Heart right ventricle (tissue), 16 donors: Measurements from ENCODE around the gene NUB1. TPM values are rescaled to one million over a fixed set of nuclear protein-coding genes. Genes with fewer than 3 reads are reported as not detected.

Experiments used
- ATAC-seq, 8 donors: fragments of 200-7000 bp; cut with Tn5 transposase; one replicate each; pipeline ENCODE4 v1.9.1; 2020; ENCODE audit warnings: mild to moderate bottlenecking in 8 of 8, moderate library complexity in 8 of 8, moderate number of reproducible peaks in 1 of 8
- DNase-seq, 2 donors: peaks; one replicate each; pipeline ENCODE4 v3.0.0-alpha.2; 2020
- H3K27ac ChIP-seq, 10 donors: fragments of 200-600 bp; sonication (generic) in 2 of 10; one replicate each; pipeline versions ENCODE4 v1.5.0 to v1.8.0; 2020 to 2022; ENCODE audit warnings: mild to moderate bottlenecking in 3 of 10
- H3K27me3 ChIP-seq, 7 donors: fragments of 200-600 bp; one replicate each; pipeline ENCODE4 v1.8.0; 2021 to 2022; ENCODE audit warnings: mild to moderate bottlenecking in 2 of 7
- H3K36me3 ChIP-seq, 9 donors: fragments of 200-600 bp; sonication (generic) in 1 of 9; one replicate each; pipeline versions ENCODE4 v1.5.0 to v1.8.0; 2020 to 2022; ENCODE audit warnings: mild to moderate bottlenecking in 2 of 9
- H3K4me1 ChIP-seq, 9 donors: fragments of 200-600 bp; sonication (generic) in 1 of 9; one replicate each; pipeline versions ENCODE4 v1.5.0 to v1.8.0; 2020 to 2022; ENCODE audit warnings: mild to moderate bottlenecking in 4 of 9
- H3K4me3 ChIP-seq, 10 donors: fragments of 200-600 bp; sonication (generic) in 2 of 10; one replicate each; pipeline versions ENCODE4 v1.5.0 to v1.8.0; 2020 to 2022; ENCODE audit warnings: mild to moderate bottlenecking in 7 of 10, moderate library complexity in 2 of 10
- H3K9me3 ChIP-seq, 11 donors: fragments of 200-600 bp in 10 of 11; sonication (generic) in 2 of 11; one replicate each; pipeline versions ENCODE4 v1.5.0 to v1.8.0; 2013 to 2022; ENCODE audit warnings: mild to moderate bottlenecking in 2 of 11, control low read depth in 1 of 11, moderate library complexity in 1 of 11
- CTCF ChIP-seq, 9 donors: fragments of 200-600 bp; sonication (generic) in 2 of 9; IDR thresholded peaks; one replicate each; pipeline versions ENCODE4 v1.5.0 to v1.8.0; 2021 to 2022; ENCODE audit warnings: antibody characterized with exemption in 9 of 9, mild to moderate bottlenecking in 5 of 9, moderate library complexity in 1 of 9
- WGBS, 2 donors: extraction: QIAGEN DNeasy Blood & Tissue Kit; methylation state at CpG; one replicate each; pipeline ENCODE4 v1.1.7; 2013; ENCODE audit warnings: inconsistent platforms in 1 of 2; 5-methylcytosine and 5-hydroxymethylcytosine counted together
- intact Hi-C, 10 donors: fragments of 100-400 bp; cut with DNase I; formaldehyde crosslinking; loops; one replicate each; pipeline versions ENCODE4 v1.11.1 to v1.14.2; 2022
- polyA plus RNA-seq, 2 donors: library from polyadenylated mRNA; stranded (reverse); fragments of 200-250 nt; gene quantifications; one replicate each; pipeline ENCODE4 v1.2.3, GENCODE V29; 2013
- total RNA-seq, 10 donors: library from RNA; stranded (reverse); fragmentation: NEBNext Ultra II Directional in 3 of 10; extraction: Animal tissue kit (Norgen Biotek cat#: 25700) in 3 of 10; gene quantifications; one replicate each; pipeline versions ENCODE4 v1.2.1 to v1.2.4, GENCODE V29; 2021 to 2023
- donor health status: Arrhythmogenic right ventricular cardiomyopathy.
- donor health status: ischemic (EF 13 %, LVEDD 7.1; RV severe dilation, severe dysfunction).
- donor health status: healthy with polysubstance abuse.
- donor health status: DM: no; HTN: yes; CAD: no.
- donor health status: DM: no; HTN: no; CAD: no.
- donor health status: ischemic (EF 25% LVEDD 6.9; RV normal size, moderate dysfunction).
- donor health status: ischemic (EF 25% LVEDD 5.7; RV mildly dilated, moderate dysfunction).
- donor health status: healthy.
- donor health status: DM: yes; HTN: yes; CAD: no.
- donor health status: Ischemic cardiomyopathy.
- donor health status: ischemic (EF 35%, LVEDD 5.7; RV mildly dilated, moderate dysfunction).
- donor health status: nonischemic (EF 11% LVEDD 7.7; RV severe dilation, severe dysfunction).
- donor health status: DM: yes; HTN: yes; CAD: no.
- donor health status: PGD.
- donor health status: ischemic (EF 29% LVEDD 5.4; RV normal size, mild dysfunction).
- donor health status: nonischemic (EF 23%, LVEDD 6.1; RV moderate dilation, normal function).

The NUB1 gene
- total and polyA plus RNA-seq, 12 donors: 22.6 to 53.0 (median 41.6) TPM

GRCh38 chr7:151406886-151407583 is 65.4 kb downstream of the NUB1 start:
- H3K4me3 ChIP-seq: no peak overlapping the region
- no peaks in the 10 kb centered on the region for H3K36me3 ChIP-seq
- intact Hi-C loops: no loop called here
- H3K4me1 ChIP-seq: peaks cover 3 to 40% (median 21%) of the 10 kb centered on the region in 9 donors
- no peak for DNase-seq
- TF ChIP-seq CTCF (IDR thresholded peaks at IDR 0.05): no peak
- peaks cover 6 to 58% (median 50%) of the 10 kb centered on the region in 7 donors for H3K27me3 ChIP-seq
- no peak for ATAC-seq
- no peaks in the 10 kb centered on the region for H3K9me3 ChIP-seq
- WGBS, 2 donors: 91 to 96% methylated on average over 9 of the region's 9 CpGs
- no peak overlapping the region for H3K27ac ChIP-seq

GRCh38 chr7:151408498-151408838 is 66.9 kb downstream of the NUB1 start:
- TF ChIP-seq CTCF (IDR thresholded peaks at IDR 0.05): no peak
- no peak for ATAC-seq
- peaks cover 6 to 68% (median 57%) of the 10 kb centered on the region in 7 donors for H3K27me3 ChIP-seq
- H3K9me3 ChIP-seq: no peaks in the 10 kb centered on the region
- WGBS, 2 donors: 85 to 86% methylated on average over 7 of the region's 7 CpGs
- intact Hi-C loops: no loop called here
- no peaks in the 10 kb centered on the region for H3K36me3 ChIP-seq
- peaks cover 3 to 37% (median 21%) of the 10 kb centered on the region in 9 donors for H3K4me1 ChIP-seq
- H3K27ac ChIP-seq: no peak overlapping the region
- H3K4me3 ChIP-seq: peak overlapping the region in 1 of 10 donors; percentile 52
- no peak for DNase-seq

GRCh38 chr7:151408839-151409666 is 67.4 kb downstream of the NUB1 start:
- WGBS, 2 donors: 15 to 19% methylated on average over 60 to 61 of the region's 61 CpGs
- peaks cover 6 to 74% (median 57%) of the 10 kb centered on the region in 7 donors for H3K27me3 ChIP-seq
- H3K27ac ChIP-seq: peak overlapping the region in 1 of 10 donors; percentile 58
- TF ChIP-seq CTCF (IDR thresholded peaks at IDR 0.05): no peak
- ATAC-seq: peak in 2 of 8 donors; percentile 17 to 38
- H3K4me3 ChIP-seq: peak overlapping the region in 9 of 10 donors; percentile 31 to 53 (median 50)
- intact Hi-C loops: no loop called here
- H3K4me1 ChIP-seq: peaks cover 3 to 31% (median 21%) of the 10 kb centered on the region in 9 donors
- no peaks in the 10 kb centered on the region for H3K9me3 ChIP-seq
- H3K36me3 ChIP-seq: no peaks in the 10 kb centered on the region
- DNase-seq: no peak

- no peaks in the 10 kb centered on the region for H3K9me3 ChIP-seq
Observed at GRCh38 chr7:151409667-151410404, 68.2 kb downstream of the NUB1 start, which contains the start of gene WDR86. Gene WDR86 (minus strand): TSS chr7:151410038. CDS start chr7:151409589, 449 bp downstream.

More at GRCh38 chr7:151409667-151410404, 68.2 kb downstream of the NUB1 start, which contains the start of gene WDR86:
- no peak for TF ChIP-seq CTCF (IDR thresholded peaks at IDR 0.05)
- intact Hi-C loops: no loop called here
- Histone ChIP-seq H3K27ac (peak within 1 kb of the TSS in 1 of 10 donors; percentile 58), H3K36me3 (no peaks in the 10 kb centered on the region), H3K4me1 (peaks cover 3 to 24% (median 21%) of the 10 kb centered on the region in 9 donors), H3K4me3 (peak within 1 kb of the TSS; percentile 31 to 53 (median 48)), H3K27me3 (peaks cover 6 to 82% (median 57%) of the 10 kb centered on the region in 7 donors)
- whole genome bisulfite sequencing, 2 donors: 1% methylated on average over 46 to 73 of the region's 75 CpGs
- ATAC-seq (peak in 7 of 8 donors; percentile 12 to 30 (median 15)), DNase-seq (no peak)
